RWPE2 (cell line): ENCODE data around the gene PLIN4.

Source experiments
- ATAC-seq: fragments of 200-7000 bp; cut with Tn5 transposase; 3 replicates; pipeline ENCODE4 v1.9.1; 2021; ENCODE audit warnings: low read depth
- DNase-seq: peaks from one replicate; pipeline ENCODE4 v3.0.0-alpha.2; 2020; ENCODE audit warnings: low spot score
- H3K27ac ChIP-seq: fragments of 450-650 bp; 2 replicates; pipeline ENCODE4 v1.5.1; 2017; ENCODE audit warnings: mild to moderate bottlenecking; ENCODE audit not compliant: poor library complexity, severe bottlenecking
- H3K27me3 ChIP-seq: fragments of 250-450 bp; sonication (Bioruptor Pico); 2 replicates; pipeline ENCODE4 v1.5.1; 2021; ENCODE audit warnings: mild to moderate bottlenecking, moderate library complexity; ENCODE audit not compliant: insufficient read depth, poor library complexity, severe bottlenecking
- H3K36me3 ChIP-seq: fragments of 250-450 bp; sonication (Bioruptor Pico); 2 replicates; pipeline ENCODE4 v1.5.1; 2020; ENCODE audit warnings: low read depth, mild to moderate bottlenecking, moderate library complexity
- H3K4me1 ChIP-seq: fragments of 250-450 bp; sonication (Bioruptor Pico); 2 replicates; pipeline ENCODE4 v1.5.1; 2021; ENCODE audit warnings: mild to moderate bottlenecking, moderate library complexity; ENCODE audit not compliant: insufficient read depth, poor library complexity, severe bottlenecking
- H3K4me3 ChIP-seq: fragments of 250-450 bp; sonication (Bioruptor Pico); 2 replicates; pipeline ENCODE4 v1.5.1; 2021; ENCODE audit warnings: mild to moderate bottlenecking, moderate library complexity; ENCODE audit not compliant: severe bottlenecking
- H3K9me3 ChIP-seq: fragments of 250-450 bp; sonication (Bioruptor Pico); 2 replicates; pipeline ENCODE4 v1.5.1; 2021; ENCODE audit warnings: mild to moderate bottlenecking, moderate library complexity; ENCODE audit not compliant: severe bottlenecking
- CTCF ChIP-seq: fragments of 450-650 bp; IDR thresholded peaks from one replicate; pipeline ENCODE4 v1.5.1; 2017; ENCODE audit warnings: mild to moderate bottlenecking, moderate library complexity; ENCODE audit not compliant: poor library complexity, severe bottlenecking

The PLIN4 gene

GRCh38 chr19:4523306-4524110 lies 5.2 kb upstream of the PLIN4 start:
- no peaks in the 10 kb centered on the region for H3K36me3 ChIP-seq
- H3K4me1 ChIP-seq = peaks cover 10% of the 10 kb centered on the region
- H3K4me3 ChIP-seq = no peak overlapping the region
- peak; percentile 55 for TF ChIP-seq CTCF
- ATAC-seq = no peak
- H3K9me3 ChIP-seq = no peaks in the 10 kb centered on the region
- no peak for DNase-seq
- H3K27ac ChIP-seq = no peak overlapping the region
- H3K27me3 ChIP-seq = no peaks in the 10 kb centered on the region

GRCh38 chr19:4522291-4523002 lies 4.2 kb upstream of the PLIN4 start:
- no peak for TF ChIP-seq CTCF

GRCh38 chr19:4521888-4522242 lies 3.6 kb upstream of the PLIN4 start:
- peaks cover 10% of the 10 kb centered on the region for H3K4me1 ChIP-seq
- H3K27ac ChIP-seq = no peak overlapping the region
- TF ChIP-seq CTCF = no peak
- H3K27me3 ChIP-seq = no peaks in the 10 kb centered on the region
- H3K36me3 ChIP-seq = no peaks in the 10 kb centered on the region
- DNase-seq = no peak
- no peaks in the 10 kb centered on the region for H3K9me3 ChIP-seq
- no peak for ATAC-seq
- H3K4me3 ChIP-seq = no peak overlapping the region

More at GRCh38 chr19:4522291-4523002, 4.2 kb upstream of the PLIN4 start:
- no peak overlapping the region for H3K4me3 ChIP-seq
- H3K36me3 ChIP-seq = no peaks in the 10 kb centered on the region
- peaks cover 10% of the 10 kb centered on the region for H3K4me1 ChIP-seq
- no peaks in the 10 kb centered on the region for H3K27me3 ChIP-seq
- ATAC-seq = no peak
- H3K9me3 ChIP-seq = no peaks in the 10 kb centered on the region
- no peak overlapping the region for H3K27ac ChIP-seq
- DNase-seq = no peak

- no peak overlapping the region for H3K27ac ChIP-seq
- ATAC-seq = no peak
- no peaks in the 10 kb centered on the region for H3K27me3 ChIP-seq
- no peaks in the 10 kb centered on the region for H3K9me3 ChIP-seq
- no peaks in the 10 kb centered on the region for H3K36me3 ChIP-seq
- DNase-seq = no peak
- peaks cover 10% of the 10 kb centered on the region for H3K4me1 ChIP-seq
- H3K4me3 ChIP-seq = no peak overlapping the region
- no peak for TF ChIP-seq CTCF
Measured at GRCh38 chr19:4521170-4521887, 3.0 kb upstream of the PLIN4 start.
